ENCODE results near the gene SEL1L2.

SEL1L2 gene

DNA sequence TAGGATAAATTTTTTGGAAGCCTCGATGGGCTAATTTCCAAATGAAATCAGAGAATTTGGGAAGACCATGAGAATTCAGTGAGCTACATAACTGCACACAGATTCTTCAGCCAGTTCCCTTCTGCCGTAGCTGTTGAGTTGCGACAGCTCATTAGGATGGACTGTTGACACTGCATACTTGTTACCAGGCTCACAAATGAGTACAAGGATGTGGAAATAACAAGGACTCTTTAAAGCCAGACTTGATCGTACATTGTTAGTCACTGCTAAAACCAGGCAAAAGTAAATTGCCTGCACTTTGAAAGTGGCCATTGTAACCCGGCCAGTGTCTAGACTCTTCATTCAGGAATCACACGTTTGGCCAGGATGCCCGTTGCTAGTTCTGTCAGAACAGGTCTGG, 168.5 kb downstream of the SEL1L2 start:
- Histone ChIP-seq H3K79me2 (ENCODE audit: insufficient read depth, low read length) (no peaks in the 10 kb centered on the region), H3K27me3 (ENCODE audit: insufficient read depth, low read length, poor library complexity, severe bottlenecking) (no peaks in the 10 kb centered on the region), H3K9me3 (ENCODE audit: insufficient read depth, low read depth, low read length) (no peaks in the 10 kb centered on the region), H3K9ac (ENCODE audit: low read depth, low read length, poor library complexity, severe bottlenecking) (no peak overlapping the region), H3K4me2 (ENCODE audit: low read depth, low read length, poor library complexity, severe bottlenecking) (no peak overlapping the region), H3K4me1 (ENCODE audit: insufficient read depth, low read length, poor library complexity, severe bottlenecking) (no peaks in the 10 kb centered on the region), H3F3A (ENCODE audit: low read depth) (no peaks in the 10 kb centered on the region), H2AFZ (ENCODE audit: low read length) (no peak overlapping the region), H3K4me3 (ENCODE audit: low read length, poor library complexity, severe bottlenecking) (no peak overlapping the region), H4K20me1 (ENCODE audit: insufficient read depth, low read length, poor library complexity, severe bottlenecking) (no peaks in the 10 kb centered on the region), H3K36me3 (ENCODE audit: insufficient read depth, low read length) (peaks cover 19% of the 10 kb centered on the region; the same call in 1 of the 2 replicates), H3K9me2 (replicated peaks; ENCODE audit: low read depth, low read length) (no peaks in the 10 kb centered on the region)
- TF ChIP-seq EZH2phosphoT487 (IDR thresholded peaks at IDR 0.05; ENCODE audit: borderline replicate concordance) (no peak), CTCF (conservative IDR thresholded peaks at IDR 0.05; ENCODE audit: low read length) (no peak)

DNA sequence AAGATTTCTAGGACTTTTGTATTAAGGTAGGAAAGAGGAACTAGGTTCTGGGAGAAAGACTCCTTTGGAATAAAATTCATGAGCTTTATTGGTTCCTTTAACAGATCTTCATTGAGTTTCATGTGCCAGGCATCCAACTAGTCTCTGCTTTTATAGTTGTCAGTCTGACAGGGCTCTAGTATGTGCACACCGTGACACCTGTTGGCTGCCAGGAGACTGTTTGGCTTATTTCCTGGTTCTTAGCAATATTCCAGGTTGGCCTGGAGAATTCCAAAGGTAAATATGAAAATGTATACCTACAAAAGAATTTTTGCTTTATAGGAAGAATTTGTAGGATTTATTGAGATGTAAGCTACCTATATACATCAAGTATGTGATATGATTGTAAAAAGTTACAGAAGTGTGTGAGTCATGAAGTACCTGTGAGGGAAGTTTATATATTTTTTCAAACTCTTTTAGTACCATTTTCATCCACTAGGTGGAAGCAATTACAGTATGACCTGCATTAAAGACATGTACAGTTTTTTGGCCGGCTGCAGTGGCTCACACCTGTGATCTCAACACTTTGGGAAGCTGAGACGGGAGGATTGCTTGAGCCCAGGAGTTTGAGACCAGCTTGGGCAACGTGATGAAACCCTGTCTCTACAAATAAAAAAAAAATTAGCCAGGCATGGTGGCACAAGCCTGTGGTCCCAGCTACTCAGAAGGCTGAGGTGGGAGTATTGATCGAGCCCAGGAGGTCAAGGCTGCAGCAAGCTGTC, 170.3 kb downstream of the SEL1L2 start:
- H3K9me3 ChIP-seq (ENCODE audit: insufficient read depth, low read depth, low read length), result no peaks in the 10 kb centered on the region
- H3K79me2 ChIP-seq (ENCODE audit: insufficient read depth, low read length), result no peaks in the 10 kb centered on the region
- TF ChIP-seq CTCF (conservative IDR thresholded peaks at IDR 0.05; ENCODE audit: low read length) (peak; percentile 63), EZH2phosphoT487 (IDR thresholded peaks at IDR 0.05; ENCODE audit: borderline replicate concordance) (no peak)
- H3K9ac ChIP-seq (ENCODE audit: low read depth, low read length, poor library complexity, severe bottlenecking), result no peak overlapping the region
- H4K20me1 ChIP-seq (ENCODE audit: insufficient read depth, low read length, poor library complexity, severe bottlenecking), result no peaks in the 10 kb centered on the region
- H3K4me1 ChIP-seq (ENCODE audit: insufficient read depth, low read length, poor library complexity, severe bottlenecking), result no peaks in the 10 kb centered on the region
- no peak overlapping the region for H3K4me3 ChIP-seq (ENCODE audit: low read length, poor library complexity, severe bottlenecking)
- H3K4me2 ChIP-seq (ENCODE audit: low read depth, low read length, poor library complexity, severe bottlenecking), result no peak overlapping the region
- peaks cover 35% of the 10 kb centered on the region for H3K36me3 ChIP-seq (ENCODE audit: insufficient read depth, low read length)
- H2AFZ ChIP-seq (ENCODE audit: low read length), result no peak overlapping the region
- no peaks in the 10 kb centered on the region for H3K9me2 ChIP-seq (replicated peaks; ENCODE audit: low read depth, low read length)
- no peaks in the 10 kb centered on the region for H3F3A ChIP-seq (ENCODE audit: low read depth)
- no peaks in the 10 kb centered on the region for H3K27me3 ChIP-seq (ENCODE audit: insufficient read depth, low read length, poor library complexity, severe bottlenecking)

DNA sequence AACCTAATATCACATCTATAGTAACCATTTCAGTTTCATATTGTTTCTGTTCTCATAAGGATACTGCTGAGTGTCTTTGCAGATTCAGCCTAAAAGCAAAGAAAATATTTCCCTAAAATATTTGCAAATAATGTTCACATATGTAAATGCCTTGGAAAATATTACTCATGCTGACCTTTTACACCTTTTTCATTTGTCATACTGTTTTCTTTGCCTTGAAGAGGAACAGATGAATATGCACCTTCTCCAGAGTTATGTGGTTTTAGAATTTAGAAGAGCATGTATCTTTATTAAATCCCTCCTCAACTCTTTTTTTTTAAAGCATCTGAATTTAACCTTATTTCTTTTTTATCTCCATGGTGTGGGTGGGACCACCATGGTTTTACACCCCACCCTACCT, 173.1 kb downstream of the SEL1L2 start:
- Histone ChIP-seq H3K36me3 (ENCODE audit: insufficient read depth, low read length) (peaks cover 58% of the 10 kb centered on the region), H2AFZ (ENCODE audit: low read length) (no peak overlapping the region), H3K4me2 (ENCODE audit: low read depth, low read length, poor library complexity, severe bottlenecking) (no peak overlapping the region)

More for the DNA sequence above, 173.1 kb downstream of the SEL1L2 start:
- H3K9me3 ChIP-seq (ENCODE audit: insufficient read depth, low read depth, low read length), result no peaks in the 10 kb centered on the region
- H4K20me1 ChIP-seq (ENCODE audit: insufficient read depth, low read length, poor library complexity, severe bottlenecking), result no peaks in the 10 kb centered on the region
- no peaks in the 10 kb centered on the region for H3F3A ChIP-seq (ENCODE audit: low read depth)
- H3K4me3 ChIP-seq (ENCODE audit: low read length, poor library complexity, severe bottlenecking), result no peak overlapping the region
- H3K27me3 ChIP-seq (ENCODE audit: insufficient read depth, low read length, poor library complexity, severe bottlenecking), result no peaks in the 10 kb centered on the region
- no peaks in the 10 kb centered on the region for H3K79me2 ChIP-seq (ENCODE audit: insufficient read depth, low read length)
- no peak overlapping the region for H3K9ac ChIP-seq (ENCODE audit: low read depth, low read length, poor library complexity, severe bottlenecking)
- no peaks in the 10 kb centered on the region for H3K9me2 ChIP-seq (replicated peaks; ENCODE audit: low read depth, low read length)
- H3K4me1 ChIP-seq (ENCODE audit: insufficient read depth, low read length, poor library complexity, severe bottlenecking), result no peaks in the 10 kb centered on the region
- TF ChIP-seq CTCF (conservative IDR thresholded peaks at IDR 0.05; ENCODE audit: low read length), result no peak
- no peak for TF ChIP-seq EZH2phosphoT487 (IDR thresholded peaks at IDR 0.05; ENCODE audit: borderline replicate concordance)
